Measurements from ENCODE around the gene ATP7B.

Gene ATP7B

GRCh38 chr13:52006523-52007245 is 4.6 kb downstream of the ATP7B start:
- no peak for DNase-seq (ENCODE audit: low read depth)
- H3K4me3 ChIP-seq (ENCODE audit: low read length), result no peak overlapping the region
- TF ChIP-seq CTCF (conservative IDR thresholded peaks at IDR 0.05; ENCODE audit: low read length), result no peak

DNA sequence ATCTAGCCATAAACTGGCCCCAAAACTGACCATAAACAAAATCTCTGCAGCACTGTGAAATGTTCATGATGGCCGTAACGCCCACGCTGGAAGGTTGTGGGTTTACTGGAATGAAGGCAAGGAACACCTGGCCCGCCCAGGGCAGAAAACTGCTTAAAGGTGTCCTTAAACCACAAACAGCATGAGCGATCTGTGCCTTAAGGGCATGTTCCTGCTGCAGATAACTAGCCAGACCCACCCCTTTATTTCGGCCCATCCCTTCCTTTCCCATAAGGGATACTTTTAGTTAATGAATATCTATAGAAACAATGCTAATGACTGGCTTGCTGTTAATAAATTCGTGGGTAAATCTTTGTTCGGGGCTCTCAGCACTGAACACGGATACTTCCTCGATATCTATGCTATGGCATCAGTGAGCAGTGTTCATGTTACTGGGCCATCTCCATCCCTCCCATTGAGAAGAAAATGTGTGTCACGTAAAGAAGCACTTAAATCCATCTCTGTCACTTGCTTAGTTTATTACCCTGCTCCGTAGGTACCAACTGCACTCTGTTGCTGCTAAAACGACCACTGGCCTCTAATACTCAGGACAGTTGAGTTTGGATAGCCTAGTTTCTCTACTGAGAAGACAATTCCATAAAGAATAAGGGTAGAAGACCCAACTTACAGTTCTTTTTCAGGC is 5.3 kb downstream of the ATP7B start:
- no peak for DNase-seq (ENCODE audit: low read depth)
- no peak for TF ChIP-seq CTCF (conservative IDR thresholded peaks at IDR 0.05; ENCODE audit: low read length)
- no peak overlapping the region for H3K4me3 ChIP-seq (ENCODE audit: low read length)

DNA sequence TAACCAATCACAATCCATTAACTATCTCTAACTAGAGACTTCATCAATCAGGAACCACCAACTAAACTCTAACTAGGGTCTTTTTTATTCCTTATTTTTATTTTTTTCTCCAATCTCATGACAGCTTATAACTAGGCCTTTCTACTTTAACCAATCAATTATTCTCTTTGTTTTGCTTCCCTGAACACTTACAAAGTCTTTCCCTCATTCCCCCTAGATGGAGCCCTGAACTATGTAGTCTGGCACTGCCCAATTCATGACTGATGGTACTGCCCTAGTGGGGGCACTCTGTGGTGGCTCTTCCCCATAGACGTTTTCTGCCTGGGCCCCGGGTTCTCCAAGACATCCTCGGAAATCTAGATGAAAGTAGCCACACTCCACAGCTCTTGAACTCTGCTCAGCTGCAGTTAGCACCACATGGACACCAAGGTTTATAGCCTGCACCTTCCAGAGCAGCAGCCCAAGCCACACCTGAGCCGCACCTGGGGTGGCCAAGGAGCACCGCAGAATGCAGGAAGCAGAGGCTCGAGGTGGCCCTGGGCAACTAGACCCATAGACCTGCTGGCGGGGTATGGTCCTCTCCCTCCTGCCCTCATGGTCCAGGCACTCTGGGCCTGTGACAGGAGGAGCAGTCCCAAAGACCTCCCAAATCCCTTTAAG is 6.6 kb downstream of the ATP7B start:
- no peak for DNase-seq (ENCODE audit: low read depth)
- H3K4me3 ChIP-seq (ENCODE audit: low read length), result no peak overlapping the region
- TF ChIP-seq CTCF (conservative IDR thresholded peaks at IDR 0.05; ENCODE audit: low read length), result no peak

- no peak for TF ChIP-seq CTCF (conservative IDR thresholded peaks at IDR 0.05; ENCODE audit: low read length)
- no peak for DNase-seq (ENCODE audit: low read depth)
- H3K4me3 ChIP-seq (ENCODE audit: low read length), result no peak overlapping the region
These were observed 7.7 kb downstream of the ATP7B start for GRCh38 chr13:52003541-52003940.

DNA sequence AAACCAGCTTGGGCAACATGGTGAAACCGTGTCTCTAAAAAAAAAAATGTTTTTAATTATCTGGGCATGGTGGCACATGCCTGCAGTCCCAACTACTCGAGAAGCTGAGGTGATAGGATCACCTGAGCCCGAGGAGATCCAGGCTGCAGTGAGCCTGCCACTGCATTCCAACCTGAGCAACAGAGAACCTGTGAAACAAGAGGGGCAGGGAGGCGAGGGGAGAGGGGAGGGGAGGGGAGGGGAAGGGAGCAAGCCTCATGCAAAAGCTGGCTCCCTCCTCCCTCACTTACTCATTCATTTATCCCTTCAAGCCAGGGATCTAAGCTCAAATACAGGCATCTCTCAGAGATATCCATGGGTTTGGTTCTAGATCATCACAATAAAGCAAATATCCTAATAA is 8.9 kb downstream of the ATP7B start:
- no peak overlapping the region for H3K4me3 ChIP-seq (ENCODE audit: low read length)
- no peak for DNase-seq (ENCODE audit: low read depth)
- TF ChIP-seq CTCF (conservative IDR thresholded peaks at IDR 0.05; ENCODE audit: low read length), result no peak

DNA sequence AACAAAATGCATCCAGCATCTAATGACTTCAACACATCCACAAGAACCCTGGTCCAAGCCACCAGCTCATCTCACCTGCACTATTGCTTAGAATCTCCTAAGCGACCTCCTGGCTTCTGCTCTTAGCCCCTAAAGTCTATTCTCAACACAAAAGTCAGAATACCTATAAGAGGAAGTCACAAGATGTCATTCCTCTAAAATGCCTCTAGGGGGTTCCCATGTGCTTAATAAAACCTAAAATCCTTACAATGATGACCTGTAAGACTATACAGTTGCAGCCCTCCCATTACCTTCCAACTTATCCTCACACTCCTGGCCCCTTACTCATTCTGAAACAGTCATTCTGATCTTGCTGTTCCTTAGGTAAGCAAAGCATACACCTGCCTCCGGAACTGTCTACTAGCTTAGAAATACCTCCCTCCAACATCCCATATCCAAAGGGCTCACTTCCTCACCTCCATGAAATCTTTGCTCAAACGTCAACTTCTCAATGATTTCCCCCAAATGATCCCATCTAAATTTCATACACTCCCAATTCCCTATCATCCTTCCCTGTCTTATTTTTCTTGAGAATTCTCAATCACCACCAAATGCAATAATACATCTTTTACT is 10.0 kb downstream of the ATP7B start:
- H3K4me3 ChIP-seq (ENCODE audit: low read length), result no peak overlapping the region
- DNase-seq (ENCODE audit: low read depth), result peak; percentile 55

More for the DNA sequence above, 10.0 kb downstream of the ATP7B start:
- peak; percentile 79 for TF ChIP-seq CTCF (conservative IDR thresholded peaks at IDR 0.05; ENCODE audit: low read length)

Measured in AG10803 (cell line).